Measurements from ENCODE around the gene MRPS12.

Gene MRPS12

GRCh38 chr19:38977445-38978325 is 46.9 kb downstream of the MRPS12 start:
- DNase-seq = no peak

DNA sequence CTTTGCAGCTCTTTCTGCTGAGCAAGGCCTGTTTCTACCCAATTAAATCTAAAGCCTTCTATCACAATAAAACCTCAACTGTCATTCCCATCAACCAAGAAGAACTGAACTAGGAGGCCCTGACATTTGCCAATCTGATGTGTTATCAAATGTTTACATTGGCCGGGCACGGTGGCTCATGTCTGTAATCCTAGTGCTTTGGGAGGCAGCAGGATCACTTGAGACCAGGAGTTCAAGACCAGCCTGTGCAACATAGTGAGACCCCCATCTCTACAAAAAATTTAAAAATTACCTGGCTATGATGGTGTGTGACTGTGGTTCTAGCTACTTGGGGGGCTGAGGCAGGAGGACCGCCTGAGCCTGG is 47.6 kb downstream of the MRPS12 start:
- DNase-seq = no peak

DNA sequence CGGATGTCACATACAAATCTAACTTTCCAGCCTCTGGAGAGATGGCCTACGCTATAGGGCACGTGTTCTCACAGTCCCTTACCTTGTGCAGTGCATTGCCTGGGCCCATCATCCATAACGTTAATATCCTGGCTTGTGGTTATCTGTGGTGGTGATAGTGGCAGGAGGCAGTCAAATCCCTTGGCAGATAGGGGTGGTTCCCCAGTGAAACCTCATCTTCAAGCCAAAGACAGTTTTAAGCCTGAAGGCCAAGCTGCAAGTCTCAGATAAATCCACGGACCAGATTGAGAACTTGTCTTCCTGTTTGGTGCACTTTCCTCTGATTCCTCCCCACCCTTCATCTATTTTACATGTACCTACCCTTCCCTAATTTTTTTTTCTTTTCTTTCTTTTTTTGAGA is 49.1 kb downstream of the MRPS12 start:
- DNase-seq = no peak

GRCh38 chr19:38980583-38981374 is 50.0 kb downstream of the MRPS12 start:
- DNase-seq = no peak

Measured in Kasumi-1 (cell line).